Activated CD4-positive, alpha-beta T cell treated with anti-CD3 and anti-CD28 coated beads for 4 hours (primary cell): Measurements from ENCODE around the gene RUFY3.
"Not testable (repeated sequence)": the region's sequence is repeated elsewhere in the genome, so short reads cannot be mapped to it uniquely, and the experiment has no call there.

ENCODE experiments used
- DNase-seq, 2 donors: peaks; one replicate each; pipeline ENCODE4 v3.0.0-alpha.2; 2020

The RUFY3 gene

GRCh38 chr4:70737006-70737405 is 15.2 kb downstream of the RUFY3 start:
- no peak for DNase-seq

GRCh38 chr4:70737409-70737808 is 15.6 kb downstream of the RUFY3 start:
- no peak for DNase-seq

- no peak for DNase-seq
Observed at GRCh38 chr4:70739496-70740337, 18.0 kb downstream of the RUFY3 start.

- DNase-seq, result no peak
Observed at GRCh38 chr4:70741867-70742658, 20.3 kb downstream of the RUFY3 start.

GRCh38 chr4:70743731-70744130 is 22.0 kb downstream of the RUFY3 start:
- no peak for DNase-seq

GRCh38 chr4:70746179-70746839 is 24.5 kb downstream of the RUFY3 start:
- DNase-seq, result no peak

- no peak for DNase-seq
Observed at GRCh38 chr4:70747874-70748273, 26.1 kb downstream of the RUFY3 start.

GRCh38 chr4:70749313-70749712 is 27.5 kb downstream of the RUFY3 start:
- no peak for DNase-seq

GRCh38 chr4:70752236-70752635 is 30.5 kb downstream of the RUFY3 start:
- DNase-seq, result no peak

GRCh38 chr4:70753630-70754029 is 31.9 kb downstream of the RUFY3 start:
- DNase-seq, result no peak

- no peak for DNase-seq
Observed at GRCh38 chr4:70754470-70754869, 32.7 kb downstream of the RUFY3 start.

GRCh38 chr4:70754990-70755688 is 33.4 kb downstream of the RUFY3 start:
- DNase-seq, result no peak

GRCh38 chr4:70759126-70759525 is 37.4 kb downstream of the RUFY3 start:
- no peak for DNase-seq

GRCh38 chr4:70759627-70760026 is 37.9 kb downstream of the RUFY3 start:
- no peak for DNase-seq

GRCh38 chr4:70760662-70761061 is 38.9 kb downstream of the RUFY3 start:
- no peak for DNase-seq

- no peak for DNase-seq
Observed at GRCh38 chr4:70761276-70761816, 39.6 kb downstream of the RUFY3 start.

- no peak for DNase-seq
Observed at GRCh38 chr4:70765368-70765767, 43.6 kb downstream of the RUFY3 start.

GRCh38 chr4:70768301-70768948 is 46.7 kb downstream of the RUFY3 start:
- no peak for DNase-seq

- not testable (repeated sequence) for DNase-seq
Observed at GRCh38 chr4:70769396-70769795, 47.6 kb downstream of the RUFY3 start.

GRCh38 chr4:70772929-70773555 is 51.3 kb downstream of the RUFY3 start:
- no peak for DNase-seq

- no peak for DNase-seq
Observed at GRCh38 chr4:70778888-70779422, 57.2 kb downstream of the RUFY3 start.
